RWPE1 (cell line): ENCODE measurements around the gene NANOS2.

Experiments
- CTCF ChIA-PET: fragments of 350-600 bp; sonication (Branson Sonifier 250); formaldehyde crosslinking; extraction: SDS; loops from one replicate; lab custom pipeline; 2021; lab: Yijun Ruan, JAX
- POLR2A ChIA-PET: fragments of 400-600 bp; formaldehyde crosslinking; extraction: SDS; loops from one replicate; lab custom pipeline; 2020; ENCODE audit warnings: antibody characterized with exemption; ENCODE audit not compliant: low non-redundant PET; lab: Yijun Ruan, JAX
- DNase-seq: peaks from one replicate; pipeline ENCODE4 v3.0.0; 2012; ENCODE audit warnings: low spot score
- H3K27ac ChIP-seq: fragments of 450-650 bp; 2 replicates; pipeline ENCODE4 v1.5.1; 2017
- TF ChIP-seq, protein P1 (sequence below): fragments of 450-650 bp; conservative IDR thresholded peaks from 2 replicates; pipeline ENCODE4 v1.5.1; 2017; ENCODE audit warnings: low read depth, mild to moderate bottlenecking

The NANOS2 gene

DNA sequence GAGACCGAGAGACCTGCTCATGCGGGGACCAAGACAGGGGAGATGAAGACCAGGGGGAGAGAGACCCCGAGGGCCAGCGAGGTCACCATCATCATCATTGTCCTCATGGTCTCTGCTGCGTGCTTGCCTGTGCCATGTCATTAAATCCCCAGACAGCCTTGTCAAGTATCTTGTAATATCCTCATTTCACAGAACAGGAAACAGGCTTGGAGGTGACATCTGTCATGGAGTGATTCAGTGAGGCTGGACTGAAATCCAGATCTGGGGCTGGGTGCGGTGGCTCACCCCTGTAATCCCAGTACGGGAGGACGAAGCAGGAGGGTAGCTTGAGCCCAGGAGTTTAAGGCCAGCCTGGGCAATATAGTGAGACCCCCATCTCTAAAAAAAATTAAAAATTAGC lies 5.9 kb upstream of the NANOS2 start:
- POLR2A ChIA-PET, result no interaction called here

DNA sequence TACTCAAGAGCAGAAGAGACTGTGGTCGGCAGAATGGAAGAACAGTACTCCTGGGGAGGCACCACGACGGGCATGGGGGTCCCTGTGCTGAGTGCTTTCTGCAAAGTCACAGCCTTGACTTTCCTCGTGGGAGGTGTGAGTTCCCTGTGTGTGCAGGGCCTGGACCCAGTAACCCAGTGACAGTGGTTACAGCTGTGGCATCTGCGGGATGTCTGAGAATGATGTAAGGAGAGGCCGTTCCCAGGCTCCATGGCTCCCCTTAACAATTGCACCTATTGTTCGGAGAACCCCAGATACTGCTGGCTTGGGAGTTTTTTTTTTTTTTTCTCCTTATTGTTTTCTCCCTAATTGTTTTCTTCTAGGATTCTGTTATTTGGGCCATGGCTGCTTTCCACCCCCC lies 5.1 kb upstream of the NANOS2 start:
- CTCF ChIA-PET, result no interaction called here
- TF ChIP-seq, protein P1, sequence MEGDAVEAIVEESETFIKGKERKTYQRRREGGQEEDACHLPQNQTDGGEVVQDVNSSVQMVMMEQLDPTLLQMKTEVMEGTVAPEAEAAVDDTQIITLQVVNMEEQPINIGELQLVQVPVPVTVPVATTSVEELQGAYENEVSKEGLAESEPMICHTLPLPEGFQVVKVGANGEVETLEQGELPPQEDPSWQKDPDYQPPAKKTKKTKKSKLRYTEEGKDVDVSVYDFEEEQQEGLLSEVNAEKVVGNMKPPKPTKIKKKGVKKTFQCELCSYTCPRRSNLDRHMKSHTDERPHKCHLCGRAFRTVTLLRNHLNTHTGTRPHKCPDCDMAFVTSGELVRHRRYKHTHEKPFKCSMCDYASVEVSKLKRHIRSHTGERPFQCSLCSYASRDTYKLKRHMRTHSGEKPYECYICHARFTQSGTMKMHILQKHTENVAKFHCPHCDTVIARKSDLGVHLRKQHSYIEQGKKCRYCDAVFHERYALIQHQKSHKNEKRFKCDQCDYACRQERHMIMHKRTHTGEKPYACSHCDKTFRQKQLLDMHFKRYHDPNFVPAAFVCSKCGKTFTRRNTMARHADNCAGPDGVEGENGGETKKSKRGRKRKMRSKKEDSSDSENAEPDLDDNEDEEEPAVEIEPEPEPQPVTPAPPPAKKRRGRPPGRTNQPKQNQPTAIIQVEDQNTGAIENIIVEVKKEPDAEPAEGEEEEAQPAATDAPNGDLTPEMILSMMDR, result no peak
- no peak overlapping the region for H3K27ac ChIP-seq
- DNase-seq, result no peak
- POLR2A ChIA-PET, result no interaction called here

More for the DNA sequence above, 5.9 kb upstream of the NANOS2 start:
- no peak overlapping the region for H3K27ac ChIP-seq
- CTCF ChIA-PET, result no interaction called here
- TF ChIP-seq, protein P1, result no peak
- DNase-seq, result no peak

DNA sequence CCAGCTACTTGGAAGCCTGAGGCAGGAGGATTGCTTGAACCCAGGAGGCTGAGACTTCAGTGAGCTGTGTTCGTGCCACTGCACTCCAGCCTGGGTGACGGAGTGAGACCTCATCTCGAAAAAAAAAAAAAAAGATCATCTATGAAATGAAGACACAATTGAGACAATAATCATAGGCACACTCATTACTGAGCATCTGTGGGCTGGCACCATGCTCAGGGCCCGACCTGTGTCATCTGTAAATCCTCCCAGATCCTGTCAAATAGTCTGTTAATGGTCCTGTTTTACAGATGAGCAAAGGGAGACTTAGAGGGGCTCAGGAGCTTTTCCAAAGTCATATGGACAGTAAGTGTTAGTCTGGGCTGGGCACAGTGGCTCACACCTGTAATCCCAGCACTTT lies 4.1 kb upstream of the NANOS2 start:
- ChIA-PET POLR2A (no interaction called here), CTCF (no interaction called here)
- DNase-seq, result no peak
- TF ChIP-seq, protein P1, result no peak
- no peak overlapping the region for H3K27ac ChIP-seq

DNA sequence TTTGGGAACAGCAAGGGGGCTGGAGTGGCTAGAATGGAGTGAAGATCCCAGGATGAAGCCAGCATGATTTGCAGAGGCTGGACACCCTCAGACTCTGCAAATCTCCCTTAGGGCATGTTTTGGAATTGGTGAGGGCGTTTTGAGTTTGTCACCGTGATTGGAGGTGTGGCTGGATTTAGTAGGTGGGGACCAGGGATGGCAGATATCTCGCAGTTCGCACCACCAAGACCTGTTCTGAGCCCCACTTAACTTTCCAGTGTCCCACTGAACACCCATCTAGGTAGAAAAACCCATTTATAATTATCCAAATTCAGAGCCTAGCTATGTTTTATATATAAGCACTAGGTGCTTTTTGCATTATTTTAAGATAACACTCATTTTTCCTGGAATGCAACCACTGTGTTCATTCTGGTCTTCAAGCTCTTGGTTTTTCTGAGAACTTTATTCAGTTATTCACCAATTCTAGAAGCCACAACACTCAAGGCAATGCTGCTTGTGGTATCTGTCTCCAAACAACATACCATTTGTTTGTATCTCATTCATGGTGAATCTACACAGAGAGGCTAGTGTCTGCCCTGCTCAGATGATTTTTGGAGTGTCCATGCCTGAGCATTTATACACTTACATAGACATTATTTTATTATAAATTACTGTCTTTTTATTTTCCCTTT lies 3.0 kb upstream of the NANOS2 start:
- no peak overlapping the region for H3K27ac ChIP-seq
- DNase-seq, result no peak
- POLR2A ChIA-PET, result interaction anchor here (0.8 kb wide), 1 partner anchor 296 kb away, joined by 6 read pairs; no protein-coding TSS in a partner anchor
- TF ChIP-seq, protein P1, result no peak
- CTCF ChIA-PET, result no interaction called here

DNA sequence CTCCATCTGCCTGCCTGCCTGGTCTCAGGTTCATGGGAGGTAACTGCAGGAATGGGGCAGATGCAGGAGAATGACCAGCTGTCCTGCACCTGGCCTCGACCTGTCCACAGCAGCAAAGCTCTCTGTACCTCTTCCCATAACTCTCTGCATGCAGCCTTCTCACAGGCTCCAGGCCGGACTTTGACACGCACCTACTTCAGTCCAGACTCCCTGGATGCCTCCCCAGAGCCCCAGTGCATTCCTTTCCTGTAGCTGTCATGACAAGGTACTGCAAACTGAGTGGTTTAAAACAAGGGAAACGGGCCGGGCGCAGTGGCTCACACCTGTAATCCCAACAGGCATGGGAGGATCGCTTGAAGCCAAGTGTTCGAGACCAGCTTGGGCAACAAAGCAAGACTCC lies 3.3 kb downstream of the NANOS2 start:
- no peak overlapping the region for H3K27ac ChIP-seq
- TF ChIP-seq, protein P1, result no peak
- CTCF ChIA-PET, result no interaction called here
- no peak for DNase-seq
- POLR2A ChIA-PET, result no interaction called here

DNA sequence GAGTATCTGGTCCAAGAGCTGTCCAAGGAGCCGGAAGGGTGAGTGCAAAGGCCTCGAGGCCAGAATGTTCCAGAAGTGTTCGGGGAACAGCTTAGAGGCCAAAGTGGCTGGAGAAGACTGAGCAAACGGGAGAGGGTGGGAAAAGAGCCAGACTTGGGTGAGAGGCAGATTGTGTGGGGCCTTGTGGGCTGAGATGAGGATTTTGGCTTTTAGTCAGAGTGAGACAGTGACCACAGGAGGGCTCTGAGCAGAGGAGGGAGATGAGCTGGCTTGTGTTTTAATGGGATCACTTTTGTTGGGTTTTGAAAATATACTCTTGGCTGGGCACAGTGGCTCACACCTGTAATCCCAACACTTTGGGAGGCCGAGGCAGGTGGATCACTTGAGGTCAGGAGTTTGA lies 5.6 kb downstream of the NANOS2 start:
- no peak for DNase-seq
- POLR2A ChIA-PET, result interaction anchor here (0.5 kb wide), 1 partner anchor 49 kb away, joined by 5 read pairs; no protein-coding TSS in a partner anchor
- CTCF ChIA-PET, result no interaction called here
- no peak overlapping the region for H3K27ac ChIP-seq
- TF ChIP-seq, protein P1, result no peak
